Measurements from ENCODE around the gene FAM151B.

FAM151B gene

DNA sequence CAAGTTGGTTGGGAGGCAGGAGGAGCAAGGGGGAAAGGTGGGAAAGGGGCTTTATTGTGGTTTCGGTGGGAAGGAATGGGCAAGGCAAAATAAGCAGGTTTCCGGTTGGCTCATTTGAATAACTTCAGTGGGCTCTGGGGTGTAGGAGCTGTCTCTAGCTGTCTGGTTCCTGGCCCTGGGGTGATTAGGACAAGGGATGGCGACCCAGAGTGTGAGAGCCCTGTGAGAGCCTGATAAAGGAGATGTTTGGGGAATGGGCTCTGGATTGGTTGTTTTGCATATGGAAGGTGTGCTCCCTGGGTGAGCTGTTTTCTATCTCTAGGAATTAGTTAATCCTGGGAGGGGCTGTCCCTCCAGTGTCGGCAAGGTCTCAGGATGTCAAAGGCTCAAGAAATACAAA lies 66.7 kb downstream of the FAM151B start:
- no peak overlapping the region for H3K9ac ChIP-seq
- H3K4me3 ChIP-seq (ENCODE audit: low read depth, low read length), result no peak overlapping the region
- no peak overlapping the region for H3K27ac ChIP-seq
- no peak overlapping the region for H2AFZ ChIP-seq
- no peaks in the 10 kb centered on the region for H3K27me3 ChIP-seq (ENCODE audit: control insufficient read depth, insufficient read depth, low read length)
- H3K79me2 ChIP-seq, result no peaks in the 10 kb centered on the region
- no peak overlapping the region for H3K4me2 ChIP-seq (ENCODE audit: low read length)
- H3K36me3 ChIP-seq (ENCODE audit: control insufficient read depth, insufficient read depth, low read length), result no peaks in the 10 kb centered on the region
- H3K4me1 ChIP-seq, result no peaks in the 10 kb centered on the region
- H3K9me3 ChIP-seq (ENCODE audit: control insufficient read depth, low read length), result no peaks in the 10 kb centered on the region
- TF ChIP-seq, protein P1, sequence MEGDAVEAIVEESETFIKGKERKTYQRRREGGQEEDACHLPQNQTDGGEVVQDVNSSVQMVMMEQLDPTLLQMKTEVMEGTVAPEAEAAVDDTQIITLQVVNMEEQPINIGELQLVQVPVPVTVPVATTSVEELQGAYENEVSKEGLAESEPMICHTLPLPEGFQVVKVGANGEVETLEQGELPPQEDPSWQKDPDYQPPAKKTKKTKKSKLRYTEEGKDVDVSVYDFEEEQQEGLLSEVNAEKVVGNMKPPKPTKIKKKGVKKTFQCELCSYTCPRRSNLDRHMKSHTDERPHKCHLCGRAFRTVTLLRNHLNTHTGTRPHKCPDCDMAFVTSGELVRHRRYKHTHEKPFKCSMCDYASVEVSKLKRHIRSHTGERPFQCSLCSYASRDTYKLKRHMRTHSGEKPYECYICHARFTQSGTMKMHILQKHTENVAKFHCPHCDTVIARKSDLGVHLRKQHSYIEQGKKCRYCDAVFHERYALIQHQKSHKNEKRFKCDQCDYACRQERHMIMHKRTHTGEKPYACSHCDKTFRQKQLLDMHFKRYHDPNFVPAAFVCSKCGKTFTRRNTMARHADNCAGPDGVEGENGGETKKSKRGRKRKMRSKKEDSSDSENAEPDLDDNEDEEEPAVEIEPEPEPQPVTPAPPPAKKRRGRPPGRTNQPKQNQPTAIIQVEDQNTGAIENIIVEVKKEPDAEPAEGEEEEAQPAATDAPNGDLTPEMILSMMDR (IDR thresholded peaks at IDR 0.05), result no peak

DNA sequence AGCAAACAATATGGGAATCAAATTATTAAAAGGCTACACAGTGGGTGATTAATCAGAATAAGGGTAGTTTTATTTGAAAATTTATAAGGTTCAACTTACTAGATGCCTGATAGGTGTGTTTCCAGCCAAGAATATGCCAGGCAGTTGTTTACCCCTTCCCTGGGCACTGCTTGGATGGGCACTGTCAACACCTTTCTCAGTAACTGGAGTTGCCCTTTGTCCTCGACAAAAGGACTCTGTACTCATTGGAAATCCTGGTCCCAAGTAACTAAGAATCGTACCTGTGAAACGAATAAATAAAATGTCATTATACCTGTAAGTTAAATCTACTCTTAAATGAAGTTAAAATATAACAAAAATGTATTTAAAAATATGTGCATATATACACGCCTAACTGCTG lies 67.2 kb downstream of the FAM151B start:
- H3K27me3 ChIP-seq (ENCODE audit: control insufficient read depth, insufficient read depth, low read length), result no peaks in the 10 kb centered on the region
- no peaks in the 10 kb centered on the region for H3K9me3 ChIP-seq (ENCODE audit: control insufficient read depth, low read length)

DNA sequence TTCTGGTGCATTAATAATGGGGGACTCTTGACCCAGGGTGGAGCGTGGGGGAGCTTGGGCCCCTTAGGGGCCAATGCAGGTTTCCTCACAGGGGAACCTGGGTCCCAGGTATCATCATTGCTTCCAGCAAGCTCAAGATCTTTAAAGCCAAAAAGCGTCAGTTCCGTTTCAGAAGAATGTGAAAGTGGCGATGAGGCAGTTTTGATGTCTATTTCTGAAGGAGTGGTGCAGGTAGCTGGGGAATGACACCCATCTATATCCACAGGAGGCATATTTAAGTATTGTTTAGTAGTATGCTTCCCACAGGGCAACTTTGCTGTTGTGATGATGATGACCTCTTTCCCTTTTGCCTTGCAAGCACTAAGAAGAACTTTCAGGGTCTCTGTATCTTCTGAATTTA lies 71.3 kb downstream of the FAM151B start:
- H3K9me3 ChIP-seq (ENCODE audit: control insufficient read depth, low read length), result no peaks in the 10 kb centered on the region
- no peak overlapping the region for H2AFZ ChIP-seq
- no peak overlapping the region for H3K4me3 ChIP-seq (ENCODE audit: low read depth, low read length)
- TF ChIP-seq, protein P1 (IDR thresholded peaks at IDR 0.05), result no peak
- no peaks in the 10 kb centered on the region for H3K36me3 ChIP-seq (ENCODE audit: control insufficient read depth, insufficient read depth, low read length)
- H3K79me2 ChIP-seq, result no peaks in the 10 kb centered on the region
- H3K27me3 ChIP-seq (ENCODE audit: control insufficient read depth, insufficient read depth, low read length), result no peaks in the 10 kb centered on the region
- H3K27ac ChIP-seq, result no peak overlapping the region
- no peaks in the 10 kb centered on the region for H3K4me1 ChIP-seq
- no peak overlapping the region for H3K4me2 ChIP-seq (ENCODE audit: low read length)
- H3K9ac ChIP-seq, result no peak overlapping the region

More for the DNA sequence above, 67.2 kb downstream of the FAM151B start:
- TF ChIP-seq, protein P1 (IDR thresholded peaks at IDR 0.05), result no peak
- no peaks in the 10 kb centered on the region for H3K36me3 ChIP-seq (ENCODE audit: control insufficient read depth, insufficient read depth, low read length)
- no peak overlapping the region for H3K9ac ChIP-seq
- H3K4me3 ChIP-seq (ENCODE audit: low read depth, low read length), result no peak overlapping the region
- H3K4me1 ChIP-seq, result no peaks in the 10 kb centered on the region
- H2AFZ ChIP-seq, result no peak overlapping the region
- H3K4me2 ChIP-seq (ENCODE audit: low read length), result no peak overlapping the region
- no peak overlapping the region for H3K27ac ChIP-seq
- H3K79me2 ChIP-seq, result no peaks in the 10 kb centered on the region

DNA sequence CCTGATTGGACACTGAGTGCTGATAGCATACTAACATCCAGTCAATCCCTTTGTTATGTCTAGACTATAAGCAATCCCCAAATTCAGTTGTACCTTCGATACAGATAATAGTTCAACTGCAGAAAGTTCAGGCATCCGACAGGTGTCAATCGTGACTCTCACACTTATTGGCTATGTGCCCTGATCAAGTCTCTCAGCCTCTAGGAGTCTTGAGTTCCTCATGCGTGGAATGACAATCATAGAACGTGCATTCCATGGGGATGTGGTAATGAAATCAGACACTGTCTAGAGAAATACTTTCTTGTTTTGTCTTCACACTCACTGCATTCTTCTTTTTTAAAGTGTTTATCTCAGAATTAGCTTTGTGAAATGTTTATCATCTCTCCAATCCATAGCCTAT lies 77.4 kb downstream of the FAM151B start:
- no peak overlapping the region for H3K4me2 ChIP-seq (ENCODE audit: low read length)
- H3K4me3 ChIP-seq (ENCODE audit: low read depth, low read length), result no peak overlapping the region
- TF ChIP-seq, protein P1 (IDR thresholded peaks at IDR 0.05), result no peak
- H3K9me3 ChIP-seq (ENCODE audit: control insufficient read depth, low read length), result no peaks in the 10 kb centered on the region
- H3K27me3 ChIP-seq (ENCODE audit: control insufficient read depth, insufficient read depth, low read length), result no peaks in the 10 kb centered on the region
- no peak overlapping the region for H2AFZ ChIP-seq
- no peak overlapping the region for H3K27ac ChIP-seq
- no peaks in the 10 kb centered on the region for H3K4me1 ChIP-seq
- H3K36me3 ChIP-seq (ENCODE audit: control insufficient read depth, insufficient read depth, low read length), result no peaks in the 10 kb centered on the region
- no peak overlapping the region for H3K9ac ChIP-seq
- no peaks in the 10 kb centered on the region for H3K79me2 ChIP-seq

DNA sequence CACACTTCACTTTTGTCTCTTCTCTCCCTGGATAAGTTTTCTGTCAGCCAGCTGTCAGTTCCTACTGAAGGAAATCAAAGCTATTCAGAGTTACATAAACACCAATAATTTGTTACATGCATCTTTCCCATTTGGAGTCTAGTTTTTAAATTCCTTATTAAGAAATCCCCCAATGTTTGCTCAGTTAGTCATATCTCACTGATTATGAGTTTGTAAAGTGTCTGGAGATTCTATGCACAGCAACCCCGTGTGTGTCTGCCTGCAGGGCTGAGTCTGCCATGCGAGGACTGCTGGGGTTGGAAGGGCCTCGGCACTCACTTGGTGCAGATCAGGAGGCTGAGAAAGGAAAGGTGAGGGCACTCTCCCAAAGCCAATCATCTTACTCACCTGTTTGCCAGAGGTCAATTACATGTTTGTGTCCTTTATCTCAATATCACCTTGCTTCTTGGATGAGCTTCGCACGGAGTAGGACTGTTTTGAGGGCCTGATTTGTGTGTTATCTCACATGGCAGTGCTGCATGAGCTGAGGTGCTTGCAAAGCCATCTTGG lies 78.9 kb downstream of the FAM151B start:
- H3K9me3 ChIP-seq (ENCODE audit: control insufficient read depth, low read length), result no peaks in the 10 kb centered on the region
- H3K4me3 ChIP-seq (ENCODE audit: low read depth, low read length), result no peak overlapping the region
- H3K79me2 ChIP-seq, result no peaks in the 10 kb centered on the region
- no peak overlapping the region for H3K9ac ChIP-seq
- H3K4me1 ChIP-seq, result no peaks in the 10 kb centered on the region
- H2AFZ ChIP-seq, result no peak overlapping the region
- H3K27me3 ChIP-seq (ENCODE audit: control insufficient read depth, insufficient read depth, low read length), result no peaks in the 10 kb centered on the region
- H3K4me2 ChIP-seq (ENCODE audit: low read length), result no peak overlapping the region
- TF ChIP-seq, protein P1 (IDR thresholded peaks at IDR 0.05), result no peak
- no peak overlapping the region for H3K27ac ChIP-seq
- no peaks in the 10 kb centered on the region for H3K36me3 ChIP-seq (ENCODE audit: control insufficient read depth, insufficient read depth, low read length)

All from parathyroid adenoma (tissue), 2 donors.